Ishikawa (cell line): ENCODE data around the gene TPRX2.

ENCODE experiments used
- EP300 ChIP-seq: IDR thresholded peaks from 2 replicates; pipeline ENCODE4 v1.6.1; 2012; ENCODE audit warnings: borderline replicate concordance
- RAD21 ChIP-seq: IDR thresholded peaks from 2 replicates; pipeline ENCODE4 v1.6.1; 2012; ENCODE audit warnings: low read depth

DNA sequence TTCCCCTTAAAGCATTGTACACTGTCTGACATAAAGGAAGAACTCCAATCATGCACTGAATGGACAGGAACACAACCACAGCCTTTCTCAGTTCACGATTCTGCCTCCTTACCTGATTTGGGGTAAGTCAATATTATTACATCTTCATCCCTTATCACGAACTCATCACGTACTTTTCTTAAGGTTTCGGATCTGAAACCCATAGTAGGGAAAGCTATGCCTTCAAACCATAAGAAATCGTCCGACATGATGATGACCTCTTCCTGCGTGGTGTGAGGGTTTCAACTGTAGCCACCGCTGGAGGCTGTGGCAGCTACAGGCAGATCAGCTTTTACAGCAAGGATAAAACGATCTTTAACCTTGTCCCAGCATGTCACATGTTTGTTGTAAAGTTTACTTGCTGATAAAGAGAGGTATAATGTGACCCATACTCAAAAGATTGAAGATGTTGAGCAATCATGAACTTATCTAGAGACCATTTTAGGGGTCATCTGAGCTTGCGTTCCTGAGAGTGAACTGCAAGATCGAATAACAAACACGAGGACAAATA lies 27.1 kb downstream of the TPRX2 start, which contains the start of gene SULT2A1:
- TF ChIP-seq EP300 (no peak), RAD21 (no peak)
